Kidney glomerular epithelial cell (primary cell): Measurements from ENCODE around the gene ORAI2.
"Not testable (repeated sequence)": the region's sequence is repeated elsewhere in the genome, so short reads cannot be mapped to it uniquely, and the experiment has no call there.

Experiments used
- DNase-seq: peaks from one replicate; lab custom pipeline; 2025; lab: John Stamatoyannopoulos, UW

Gene ORAI2

GRCh38 chr7:102469351-102469971 is 36.1 kb downstream of the ORAI2 start:
- no peak for DNase-seq

GRCh38 chr7:102469972-102470825 is 36.8 kb downstream of the ORAI2 start:
- DNase-seq = no peak

- no peak for DNase-seq
Observed at GRCh38 chr7:102471791-102472125, 38.4 kb downstream of the ORAI2 start.

GRCh38 chr7:102472126-102473041 is 39.0 kb downstream of the ORAI2 start:
- DNase-seq = no peak

- DNase-seq = no peak
Observed at GRCh38 chr7:102473271-102473991, 40.1 kb downstream of the ORAI2 start.

GRCh38 chr7:102474116-102474515 is 40.7 kb downstream of the ORAI2 start:
- not testable (repeated sequence) for DNase-seq

- DNase-seq = not testable (repeated sequence)
Observed at GRCh38 chr7:102474736-102475435, 41.5 kb downstream of the ORAI2 start.

GRCh38 chr7:102478314-102479208 is 45.2 kb downstream of the ORAI2 start, which contains the start of gene POLR2J:
POLR2J (minus strand) TSS chr7:102478922; CDS start chr7:102478860, 62 bp downstream.
- DNase-seq = not testable (repeated sequence)

- not testable (repeated sequence) for DNase-seq
Observed at GRCh38 chr7:102479209-102479584, 45.8 kb downstream of the ORAI2 start.

- not testable (repeated sequence) for DNase-seq
Observed at GRCh38 chr7:102479982-102480637, 46.7 kb downstream of the ORAI2 start.

- not testable (repeated sequence) for DNase-seq
Observed at GRCh38 chr7:102481962-102482361, 48.6 kb downstream of the ORAI2 start.

GRCh38 chr7:102484317-102484716 is 50.9 kb downstream of the ORAI2 start:
- not testable (repeated sequence) for DNase-seq

- not testable (repeated sequence) for DNase-seq
Observed at GRCh38 chr7:102490529-102491075, 57.2 kb downstream of the ORAI2 start.

GRCh38 chr7:102493220-102493935 is 60.0 kb downstream of the ORAI2 start:
- not testable (repeated sequence) for DNase-seq

GRCh38 chr7:102494026-102494425 is 60.7 kb downstream of the ORAI2 start:
- not testable (repeated sequence) for DNase-seq

- not testable (repeated sequence) for DNase-seq
Observed at GRCh38 chr7:102494473-102495149, 61.2 kb downstream of the ORAI2 start.

GRCh38 chr7:102496861-102497260 is 63.5 kb downstream of the ORAI2 start:
- not testable (repeated sequence) for DNase-seq

- not testable (repeated sequence) for DNase-seq
Observed at GRCh38 chr7:102497308-102497707, 63.9 kb downstream of the ORAI2 start.
